ENCODE measurements around the gene UBE2L3.
"Not testable (repeated sequence)": the region's sequence is repeated elsewhere in the genome, so short reads cannot be mapped to it uniquely, and the experiment has no call there.

UBE2L3 gene

DNA sequence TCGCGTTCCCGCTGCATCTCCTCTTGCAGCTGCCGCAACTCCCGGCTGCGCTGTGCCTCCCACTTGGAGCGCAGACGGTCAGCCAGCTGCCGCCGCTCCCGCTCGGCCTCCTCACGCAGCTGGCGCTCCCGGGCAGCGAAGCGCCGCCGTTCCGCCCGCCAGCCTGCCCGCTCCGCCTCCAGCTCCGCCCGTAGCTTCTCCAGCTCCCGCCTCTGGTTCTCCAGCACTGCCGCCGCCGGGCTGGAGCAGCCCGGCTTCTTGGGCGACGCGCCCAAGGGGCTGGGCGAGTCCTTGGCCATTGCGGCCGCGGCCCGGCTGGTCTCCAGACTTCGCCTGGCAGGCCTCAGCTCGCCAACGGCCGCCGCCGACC, 16.9 kb upstream of the UBE2L3 start:
- not testable (repeated sequence) for H3K4me2 ChIP-seq (ENCODE audit: low read length); H3K9me3 ChIP-seq (ENCODE audit: control insufficient read depth, low read length); H2AFZ ChIP-seq; H3K4me1 ChIP-seq; H3K79me2 ChIP-seq; H3K27ac ChIP-seq; H3K4me3 ChIP-seq (ENCODE audit: low read depth, low read length); H3K36me3 ChIP-seq (ENCODE audit: control insufficient read depth, insufficient read depth, low read length); H3K27me3 ChIP-seq (ENCODE audit: control insufficient read depth, insufficient read depth, low read length); H3K9ac ChIP-seq

DNA sequence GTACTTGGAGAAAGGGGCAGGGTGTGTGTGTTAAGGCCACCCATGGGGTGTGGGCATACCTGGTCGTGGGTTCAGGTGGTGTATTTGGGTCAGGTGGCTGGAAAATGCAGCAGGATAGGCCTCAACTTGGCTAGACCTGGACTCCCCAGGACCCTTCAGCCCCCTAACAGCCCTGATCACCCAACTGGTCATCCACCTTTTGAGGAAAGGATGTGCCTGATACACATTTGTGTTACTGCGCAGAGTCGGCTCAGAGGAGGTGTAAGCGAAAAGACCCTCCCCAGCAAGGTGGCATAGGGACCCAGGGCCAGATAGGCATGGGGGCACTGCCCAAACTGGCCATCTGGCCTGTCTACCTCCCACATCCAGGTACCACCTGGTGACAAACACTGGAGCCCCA, 16.2 kb upstream of the UBE2L3 start, which contains the start of gene RIMBP3C:
Gene RIMBP3C, minus strand, starts transcription at position 101 of the 400 bp plus-strand sequence. CDS start 485 bp downstream, outside the sequence.
- H3K9me3 ChIP-seq (ENCODE audit: control insufficient read depth, low read length); H3K4me3 ChIP-seq (ENCODE audit: low read depth, low read length); H3K9ac ChIP-seq; H2AFZ ChIP-seq; H3K4me2 ChIP-seq (ENCODE audit: low read length); H3K4me1 ChIP-seq; H3K27me3 ChIP-seq (ENCODE audit: control insufficient read depth, insufficient read depth, low read length); H3K79me2 ChIP-seq; H3K36me3 ChIP-seq (ENCODE audit: control insufficient read depth, insufficient read depth, low read length); H3K27ac ChIP-seq: not testable (repeated sequence)

DNA sequence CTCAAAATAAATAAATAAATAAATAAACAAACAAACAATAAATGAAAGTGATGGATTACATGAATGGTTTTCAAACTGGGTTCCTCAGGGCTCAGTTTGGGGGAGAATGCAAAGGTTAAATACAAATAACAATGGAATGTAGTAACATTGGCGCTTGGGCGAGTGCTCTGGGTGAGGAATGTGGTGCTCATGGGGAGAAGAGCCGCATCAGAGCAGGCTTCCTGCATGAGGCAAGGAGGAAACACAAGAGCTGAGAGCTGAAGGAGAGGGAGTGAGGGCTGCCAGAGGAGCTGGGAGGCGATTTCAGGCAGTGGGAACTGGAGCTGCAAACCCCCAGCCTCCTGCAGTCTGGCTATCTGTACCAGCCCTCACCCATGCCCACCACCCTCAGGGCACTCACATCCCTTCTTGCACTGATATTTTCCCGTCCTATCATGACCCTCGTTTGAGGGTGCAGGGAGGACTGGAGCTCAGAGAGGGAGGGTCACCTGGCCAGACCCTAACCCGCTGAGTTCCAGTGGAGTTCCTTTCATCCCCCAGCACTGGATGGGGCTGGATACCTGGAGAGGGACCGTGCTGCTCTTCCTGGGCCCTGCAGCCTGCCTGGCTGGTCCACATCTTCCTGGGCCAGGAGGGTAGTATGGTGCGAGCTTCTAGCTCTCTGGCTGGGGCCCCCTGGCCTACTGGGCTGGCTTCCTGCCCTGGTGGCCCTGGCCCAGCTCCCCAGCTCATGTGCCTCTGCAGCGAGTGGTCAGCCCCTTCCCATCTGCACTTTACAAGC, 8.0 kb upstream of the UBE2L3 start:
- H3K36me3 ChIP-seq (ENCODE audit: control insufficient read depth, insufficient read depth, low read length); H3K9ac ChIP-seq; H3K79me2 ChIP-seq; H2AFZ ChIP-seq; H3K4me3 ChIP-seq (ENCODE audit: low read depth, low read length); H3K4me2 ChIP-seq (ENCODE audit: low read length); H3K9me3 ChIP-seq (ENCODE audit: control insufficient read depth, low read length); H3K27me3 ChIP-seq (ENCODE audit: control insufficient read depth, insufficient read depth, low read length); H3K27ac ChIP-seq; H3K4me1 ChIP-seq: not testable (repeated sequence)

DNA sequence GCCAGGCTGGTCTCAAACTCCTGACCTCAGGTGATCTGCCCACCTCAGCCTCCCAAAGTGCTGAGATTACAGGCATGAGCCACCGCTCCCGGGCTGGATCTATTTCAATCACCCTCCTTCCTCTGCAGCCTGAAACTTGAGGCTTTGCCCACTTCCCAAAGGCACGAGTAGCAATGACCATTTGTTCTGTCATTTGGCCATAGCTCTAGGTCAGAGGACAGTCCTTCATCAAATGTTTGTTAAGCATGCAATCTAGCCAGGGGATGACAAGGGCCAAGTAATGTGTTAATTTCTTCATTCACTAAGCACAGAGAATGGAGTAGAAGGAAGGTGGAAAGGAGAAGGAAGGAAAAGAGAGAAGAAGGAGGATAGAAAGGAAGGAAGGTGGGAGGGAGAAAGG, 6.9 kb upstream of the UBE2L3 start:
- H3K27ac ChIP-seq; H3K79me2 ChIP-seq; H2AFZ ChIP-seq; H3K36me3 ChIP-seq (ENCODE audit: control insufficient read depth, insufficient read depth, low read length); H3K4me1 ChIP-seq; H3K9me3 ChIP-seq (ENCODE audit: control insufficient read depth, low read length); H3K4me3 ChIP-seq (ENCODE audit: low read depth, low read length); H3K27me3 ChIP-seq (ENCODE audit: control insufficient read depth, insufficient read depth, low read length); H3K4me2 ChIP-seq (ENCODE audit: low read length); H3K9ac ChIP-seq: not testable (repeated sequence)

DNA sequence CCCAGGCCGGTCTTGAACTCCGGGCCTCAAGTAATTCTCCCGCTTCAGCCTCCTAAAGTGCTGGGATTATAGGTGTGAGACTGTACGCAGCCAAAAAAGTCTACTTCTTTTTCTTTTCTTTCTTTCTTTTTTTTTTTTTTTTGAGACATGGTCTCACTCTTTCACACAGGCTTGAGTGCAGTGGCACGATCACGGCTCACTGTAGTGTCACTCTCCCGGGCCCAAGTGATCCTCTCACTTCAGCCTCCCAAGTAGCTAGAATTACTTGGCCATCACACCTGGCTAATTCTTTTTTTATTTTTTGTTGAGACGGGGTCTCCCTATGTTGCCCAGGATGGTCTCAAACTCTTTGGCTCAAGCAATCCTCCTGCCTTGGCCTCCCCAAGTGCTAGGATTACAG, 3.6 kb upstream of the UBE2L3 start:
- no peaks in the 10 kb centered on the region for H3K27me3 ChIP-seq (ENCODE audit: control insufficient read depth, insufficient read depth, low read length)
- H3K4me2 ChIP-seq (ENCODE audit: low read length), result no peak overlapping the region
- H3K4me3 ChIP-seq (ENCODE audit: low read depth, low read length), result no peak overlapping the region
- no peak overlapping the region for H2AFZ ChIP-seq
- H3K4me1 ChIP-seq, result no peaks in the 10 kb centered on the region
- H3K9ac ChIP-seq, result no peak overlapping the region
- H3K79me2 ChIP-seq, result peaks cover 8% of the 10 kb centered on the region
- TF ChIP-seq, protein P1, sequence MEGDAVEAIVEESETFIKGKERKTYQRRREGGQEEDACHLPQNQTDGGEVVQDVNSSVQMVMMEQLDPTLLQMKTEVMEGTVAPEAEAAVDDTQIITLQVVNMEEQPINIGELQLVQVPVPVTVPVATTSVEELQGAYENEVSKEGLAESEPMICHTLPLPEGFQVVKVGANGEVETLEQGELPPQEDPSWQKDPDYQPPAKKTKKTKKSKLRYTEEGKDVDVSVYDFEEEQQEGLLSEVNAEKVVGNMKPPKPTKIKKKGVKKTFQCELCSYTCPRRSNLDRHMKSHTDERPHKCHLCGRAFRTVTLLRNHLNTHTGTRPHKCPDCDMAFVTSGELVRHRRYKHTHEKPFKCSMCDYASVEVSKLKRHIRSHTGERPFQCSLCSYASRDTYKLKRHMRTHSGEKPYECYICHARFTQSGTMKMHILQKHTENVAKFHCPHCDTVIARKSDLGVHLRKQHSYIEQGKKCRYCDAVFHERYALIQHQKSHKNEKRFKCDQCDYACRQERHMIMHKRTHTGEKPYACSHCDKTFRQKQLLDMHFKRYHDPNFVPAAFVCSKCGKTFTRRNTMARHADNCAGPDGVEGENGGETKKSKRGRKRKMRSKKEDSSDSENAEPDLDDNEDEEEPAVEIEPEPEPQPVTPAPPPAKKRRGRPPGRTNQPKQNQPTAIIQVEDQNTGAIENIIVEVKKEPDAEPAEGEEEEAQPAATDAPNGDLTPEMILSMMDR (IDR thresholded peaks at IDR 0.05), result no peak
- H3K36me3 ChIP-seq (ENCODE audit: control insufficient read depth, insufficient read depth, low read length), result no peaks in the 10 kb centered on the region
- no peak overlapping the region for H3K27ac ChIP-seq
- no peaks in the 10 kb centered on the region for H3K9me3 ChIP-seq (ENCODE audit: control insufficient read depth, low read length)

DNA sequence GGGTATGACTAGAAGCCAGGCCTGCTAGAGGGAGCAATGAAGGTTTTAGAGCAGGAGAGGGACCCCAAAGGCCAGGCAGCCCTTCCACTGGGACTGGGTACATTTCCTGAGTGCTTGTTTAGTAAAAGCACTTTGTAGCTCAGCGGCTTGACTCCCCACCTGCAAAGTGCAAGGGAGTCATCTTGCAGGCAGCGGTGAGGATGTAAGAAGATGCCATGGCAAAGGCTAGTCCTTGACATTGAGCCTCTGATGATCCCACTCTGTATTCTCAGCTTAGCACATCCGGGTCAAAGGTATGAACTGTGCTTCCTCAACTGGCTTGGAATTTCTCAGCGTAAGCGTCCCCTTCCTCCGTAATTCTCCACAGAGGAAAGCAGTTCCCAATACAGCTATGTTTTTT, 3.1 kb upstream of the UBE2L3 start:
- H3K27me3 ChIP-seq (ENCODE audit: control insufficient read depth, insufficient read depth, low read length), result no peaks in the 10 kb centered on the region
- TF ChIP-seq, protein P1 (IDR thresholded peaks at IDR 0.05), result no peak
- no peaks in the 10 kb centered on the region for H3K4me1 ChIP-seq

More for the DNA sequence above, 3.1 kb upstream of the UBE2L3 start:
- no peak overlapping the region for H3K27ac ChIP-seq
- no peak overlapping the region for H3K4me3 ChIP-seq (ENCODE audit: low read depth, low read length)
- no peak overlapping the region for H3K9ac ChIP-seq
- no peak overlapping the region for H3K4me2 ChIP-seq (ENCODE audit: low read length)
- H3K9me3 ChIP-seq (ENCODE audit: control insufficient read depth, low read length), result no peaks in the 10 kb centered on the region
- H3K36me3 ChIP-seq (ENCODE audit: control insufficient read depth, insufficient read depth, low read length), result no peaks in the 10 kb centered on the region
- peaks cover 8% of the 10 kb centered on the region for H3K79me2 ChIP-seq
- H2AFZ ChIP-seq, result no peak overlapping the region
